Ureter (tissue), 1 donor: Measurements from ENCODE around the gene AKAP13. TPM values are rescaled to one million over a fixed set of nuclear protein-coding genes. Genes with fewer than 3 reads are reported as not detected.

Experiments used
- DNase-seq: peaks from one replicate; pipeline ENCODE4 v3.0.0-alpha.2; 2020; ENCODE audit warnings: low spot score
- total RNA-seq: library from RNA; stranded (reverse); gene quantifications from one replicate; pipeline ENCODE4 v1.2.4, GENCODE V29; 2023
- donor health status: DM: yes; HTN: yes; CAD: no.

AKAP13 gene
- total RNA-seq, 1 donor from 2014 or later = 264 TPM

DNA sequence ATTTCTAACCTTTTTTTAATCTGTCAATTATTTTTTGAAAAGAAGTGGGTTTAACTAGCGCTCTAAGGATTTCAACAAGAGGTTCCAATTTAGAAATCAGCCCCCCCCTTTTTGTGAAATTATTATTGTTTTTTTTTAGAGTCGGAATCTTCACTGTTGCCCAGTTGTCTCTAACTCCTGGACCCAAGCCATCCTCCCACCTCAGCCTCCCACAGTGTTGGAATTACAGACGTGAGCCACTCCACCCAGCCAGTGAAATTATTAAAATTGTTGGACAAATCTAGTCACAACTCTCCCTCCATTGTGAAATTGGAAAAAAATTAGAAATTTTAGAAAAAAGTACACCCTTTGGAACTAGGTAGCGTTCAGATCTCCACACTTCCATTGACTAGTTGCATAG, 2.5 kb downstream of the AKAP13 start:
- no peak for DNase-seq

DNA sequence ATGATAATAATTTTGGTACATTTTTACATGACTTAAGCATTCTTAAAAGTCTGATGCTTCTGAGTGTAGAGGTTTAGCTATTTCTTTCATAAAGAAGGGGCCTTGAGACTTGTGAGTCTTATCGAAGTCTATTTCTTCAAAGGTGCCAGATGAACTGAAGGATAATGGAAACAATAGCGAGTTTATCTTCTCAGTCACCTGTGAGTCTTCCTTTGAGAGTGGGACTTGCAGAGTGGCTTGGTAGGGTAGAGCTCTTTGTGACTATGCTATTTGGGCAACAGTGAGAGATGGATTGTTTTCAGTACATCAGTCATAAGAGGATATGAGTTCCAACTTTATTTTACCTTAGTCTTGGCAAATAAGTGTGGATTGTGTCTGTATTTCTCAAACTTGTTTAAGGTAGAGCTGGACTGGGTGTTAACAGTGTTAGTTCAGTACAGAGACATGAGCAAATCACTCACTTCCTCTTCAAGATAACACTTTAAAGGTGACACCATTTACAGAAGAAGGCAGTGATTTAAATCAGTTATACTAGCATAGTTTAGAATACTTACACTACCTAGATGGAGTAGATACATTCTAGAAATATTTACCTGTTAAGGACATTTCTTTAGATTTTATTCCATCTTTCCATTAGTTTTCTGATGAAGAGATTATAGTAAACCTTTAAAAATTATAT, 3.2 kb downstream of the AKAP13 start:
- DNase-seq = no peak

DNA sequence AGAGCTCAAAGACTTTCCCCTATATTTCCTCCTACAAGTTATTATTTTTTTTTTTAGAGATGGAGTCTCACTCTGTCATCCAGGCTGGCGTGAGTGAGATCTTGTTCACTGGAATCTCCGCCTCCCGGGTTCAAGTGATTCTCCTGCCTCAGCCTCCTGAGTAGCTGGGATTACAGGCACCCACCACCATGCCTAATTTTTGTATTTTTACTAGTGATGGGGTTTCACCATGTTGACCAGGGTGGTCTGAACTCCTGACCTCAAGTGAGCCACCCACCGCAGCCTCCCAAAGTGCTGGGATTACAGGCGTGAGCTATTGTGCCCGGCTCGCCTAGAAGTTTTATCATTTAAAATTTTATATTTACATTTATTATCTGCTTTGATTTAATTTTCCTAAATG, 5.9 kb downstream of the AKAP13 start:
- no peak for DNase-seq

DNA sequence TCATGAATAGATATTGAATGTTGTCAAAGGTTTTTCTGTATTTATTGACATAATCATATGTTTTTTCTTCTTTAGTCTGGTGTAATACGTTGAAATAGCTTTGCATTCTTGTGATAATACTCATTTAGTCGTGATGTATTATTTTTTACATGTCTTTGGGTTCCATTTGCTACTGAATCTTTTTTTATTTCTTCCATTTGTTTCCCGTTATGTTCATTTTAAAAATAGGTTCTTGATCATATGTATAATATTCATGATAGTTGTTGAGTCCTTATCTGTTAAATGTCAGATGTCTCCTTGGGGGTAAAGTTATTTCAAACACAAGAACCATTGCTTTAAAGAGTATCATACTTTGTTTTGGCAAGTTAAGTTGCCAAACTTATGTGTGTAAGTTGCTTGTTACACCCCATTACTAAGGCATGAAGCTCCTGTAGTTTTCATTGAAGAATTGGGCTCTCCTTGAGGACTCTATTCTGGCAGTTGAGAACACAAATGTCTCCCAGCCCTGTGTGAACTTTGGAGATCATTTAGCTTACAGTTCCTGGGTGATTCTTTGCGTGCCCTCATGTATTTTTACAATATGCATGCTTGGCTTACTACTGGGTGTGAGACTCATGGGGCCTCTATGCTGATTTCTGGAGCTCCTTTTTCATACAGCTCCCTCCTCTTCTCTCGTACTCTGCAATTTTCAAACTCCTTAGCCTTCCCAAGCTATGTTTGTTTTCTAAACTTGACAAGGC, 8.3 kb downstream of the AKAP13 start:
- DNase-seq = no peak

DNA sequence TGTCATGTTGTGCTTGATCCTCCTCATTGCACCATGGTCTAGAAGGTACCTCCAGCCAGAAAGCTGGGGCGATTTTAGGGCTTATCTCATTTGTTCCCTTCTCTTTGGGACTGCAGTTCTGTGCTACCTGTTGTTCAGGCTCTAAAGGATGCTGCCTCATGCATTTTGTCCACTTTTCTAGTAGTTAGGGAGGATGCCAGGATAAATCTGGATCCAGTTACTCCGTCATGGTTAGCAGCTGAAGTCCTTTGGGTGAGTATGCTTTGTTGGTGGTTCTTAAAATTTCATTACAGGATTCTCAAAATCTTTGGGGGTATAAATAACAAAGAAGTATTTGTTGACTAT, 8.9 kb downstream of the AKAP13 start:
- DNase-seq = no peak

DNA sequence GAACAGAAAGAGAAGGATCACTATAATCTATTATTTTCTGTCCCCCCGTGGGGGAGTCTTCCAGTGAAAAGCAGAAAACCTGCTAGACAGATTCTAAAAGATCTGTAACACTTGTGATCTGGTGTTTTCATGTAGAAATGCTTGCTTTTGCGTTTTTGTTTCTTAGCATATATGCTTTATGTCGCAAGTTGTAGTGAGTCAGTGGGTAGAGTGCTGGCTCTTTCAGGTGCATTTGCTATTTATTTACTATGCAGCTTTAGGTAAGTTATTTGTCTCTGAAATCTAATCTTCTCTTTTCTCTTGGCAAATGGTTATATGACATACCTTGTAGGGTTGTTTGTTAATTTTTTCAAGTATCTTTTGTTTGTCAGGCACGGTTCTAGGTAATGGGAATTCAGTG, 9.4 kb downstream of the AKAP13 start:
- DNase-seq = no peak

DNA sequence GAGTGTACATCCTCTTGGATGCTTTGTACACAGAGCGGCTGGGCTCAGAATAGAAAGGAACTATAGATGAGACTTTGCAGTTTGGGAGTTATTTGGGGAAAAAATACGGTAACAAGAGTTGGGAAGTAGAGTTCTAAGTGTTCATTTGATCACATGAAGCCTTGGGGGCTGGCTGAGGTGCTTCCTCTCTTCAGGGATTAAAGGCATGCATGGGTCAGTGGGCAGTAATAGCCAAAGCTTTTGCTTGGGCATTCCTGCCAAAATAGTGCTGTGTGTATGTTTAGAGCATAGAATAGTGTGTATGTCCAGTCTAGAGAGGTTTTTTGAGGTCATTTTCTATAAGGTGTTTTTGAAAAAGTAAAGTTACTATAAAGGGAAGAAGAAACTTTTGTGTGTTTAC, 12.8 kb downstream of the AKAP13 start:
- DNase-seq = no peak

DNA sequence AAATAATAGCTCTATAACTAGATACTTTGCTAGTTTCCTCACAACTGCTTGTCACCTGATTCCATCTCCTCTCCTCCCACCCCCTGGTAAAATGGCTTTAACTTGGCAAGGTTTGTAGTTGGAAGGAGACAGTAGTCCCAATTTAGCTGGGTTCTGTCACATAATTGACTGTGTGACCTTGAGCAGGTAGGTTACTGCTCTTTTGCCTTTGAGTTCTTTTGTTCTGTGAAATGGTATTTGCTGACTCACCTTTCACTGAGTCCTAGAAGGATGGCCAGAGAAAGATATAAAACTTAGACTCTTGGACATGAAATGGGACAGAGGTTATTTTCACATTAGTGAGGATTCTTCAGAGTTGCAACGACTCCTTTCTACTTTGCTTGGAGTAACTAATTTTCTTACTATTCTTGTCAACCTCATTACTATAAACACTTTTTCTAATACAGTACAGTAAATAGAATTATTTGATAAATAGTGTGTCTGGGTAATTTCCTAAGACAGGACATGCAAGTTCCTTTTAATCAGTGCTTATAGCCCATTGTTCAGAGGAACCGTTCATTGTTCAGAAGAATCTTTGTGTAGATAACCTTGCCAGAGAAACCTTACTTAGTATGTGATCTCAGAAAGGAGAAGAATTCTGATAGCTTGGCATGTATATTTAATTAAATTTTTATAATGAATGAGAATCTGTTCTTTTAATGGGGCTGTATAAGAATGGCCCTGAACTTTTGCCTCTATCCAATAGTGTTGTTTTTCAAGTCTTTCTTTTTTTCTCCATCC, 14.3 kb downstream of the AKAP13 start:
- DNase-seq = no peak

DNA sequence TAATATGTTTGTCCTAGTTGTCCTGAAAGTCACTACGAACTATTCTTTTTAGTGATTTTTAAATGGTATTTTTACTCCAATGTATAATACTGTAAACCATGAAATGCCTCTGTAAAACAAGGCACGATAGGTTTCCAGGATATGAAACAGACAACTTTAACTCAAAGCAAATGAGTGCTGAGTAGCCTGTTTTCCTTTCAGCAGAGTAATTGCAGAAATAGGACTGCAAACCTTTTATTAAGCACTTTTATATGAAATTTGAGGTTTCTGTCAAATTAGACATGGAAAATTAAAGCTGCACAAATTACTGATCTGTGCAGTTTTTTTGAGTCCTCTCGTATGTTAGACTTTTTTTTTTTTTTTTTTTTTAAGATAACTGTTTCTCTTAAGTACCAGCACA, 16.2 kb downstream of the AKAP13 start:
- DNase-seq = no peak

DNA sequence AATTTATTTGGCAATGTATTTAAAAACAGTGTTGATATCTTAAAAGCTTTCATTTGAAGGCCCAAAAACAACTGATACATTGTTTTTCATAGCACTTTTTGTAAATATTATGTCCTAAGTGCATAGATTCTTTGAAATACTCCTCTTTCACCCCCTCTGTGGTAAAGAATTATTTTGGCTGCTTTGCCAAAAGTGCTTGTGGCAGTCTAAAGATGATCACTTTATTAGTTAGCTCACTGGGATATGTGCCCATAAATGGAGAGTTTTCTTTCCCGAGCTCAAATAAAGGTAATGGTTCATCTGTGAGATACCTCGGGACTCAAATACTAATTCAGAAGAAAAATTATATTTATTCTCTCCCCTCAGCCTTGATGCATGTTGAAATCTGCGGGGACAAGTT, 16.7 kb downstream of the AKAP13 start:
- DNase-seq = no peak

DNA sequence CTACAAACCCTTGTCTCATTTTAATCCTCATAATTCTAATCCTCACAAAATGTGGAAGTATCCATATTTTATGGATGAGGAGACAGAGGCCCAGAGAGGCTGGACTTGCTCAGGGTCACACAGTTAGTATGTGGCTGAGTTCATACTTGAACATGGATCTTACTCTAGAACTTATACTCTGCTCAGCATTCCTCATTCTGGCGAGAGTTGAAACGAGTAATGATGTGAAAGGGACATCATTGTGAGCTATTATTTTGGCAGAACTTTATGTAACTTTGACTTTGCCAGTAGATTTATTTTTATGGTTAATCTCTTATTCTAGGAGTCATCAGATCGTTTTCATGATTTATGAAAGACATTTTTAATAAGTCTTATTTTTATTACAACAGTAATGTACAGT, 17.5 kb downstream of the AKAP13 start:
- DNase-seq = no peak

DNA sequence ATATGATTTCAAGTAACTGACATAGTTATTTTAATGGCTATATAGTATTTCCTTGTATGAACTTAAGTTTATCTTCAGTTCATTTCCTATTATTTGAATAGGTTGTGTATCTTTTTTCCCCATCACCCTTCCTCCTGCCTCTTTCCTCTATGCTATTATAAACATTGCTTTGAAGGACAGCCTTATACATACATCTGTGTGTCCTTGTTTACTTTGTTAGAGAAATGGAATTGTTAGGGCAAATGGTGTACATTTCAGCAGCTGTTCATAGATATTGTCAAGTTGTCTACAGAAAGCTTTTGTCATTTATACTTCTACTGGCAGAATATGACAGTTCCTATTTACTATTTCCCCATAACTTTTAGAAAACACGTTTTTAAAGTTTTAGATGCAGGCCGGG, 18.4 kb downstream of the AKAP13 start:
- no peak for DNase-seq

DNA sequence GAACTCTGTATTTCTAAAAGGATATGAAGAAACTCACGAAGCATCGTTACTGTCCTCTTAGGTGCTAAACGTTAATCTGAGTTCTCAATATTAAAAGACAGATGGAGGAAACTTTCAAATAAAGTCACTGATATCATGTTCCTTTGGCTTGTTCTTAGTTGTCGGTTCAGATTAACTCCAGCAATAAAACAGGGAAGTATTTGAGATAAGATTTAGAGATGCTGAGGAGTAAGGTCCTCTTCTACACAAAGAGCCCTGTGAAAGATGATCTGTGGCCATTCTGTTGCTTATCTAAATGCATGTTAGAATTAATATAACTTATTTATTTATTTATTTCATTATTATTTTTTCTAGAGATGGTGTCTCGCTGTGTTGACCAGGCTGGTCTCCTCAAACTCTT, 19.2 kb downstream of the AKAP13 start:
- no peak for DNase-seq

DNA sequence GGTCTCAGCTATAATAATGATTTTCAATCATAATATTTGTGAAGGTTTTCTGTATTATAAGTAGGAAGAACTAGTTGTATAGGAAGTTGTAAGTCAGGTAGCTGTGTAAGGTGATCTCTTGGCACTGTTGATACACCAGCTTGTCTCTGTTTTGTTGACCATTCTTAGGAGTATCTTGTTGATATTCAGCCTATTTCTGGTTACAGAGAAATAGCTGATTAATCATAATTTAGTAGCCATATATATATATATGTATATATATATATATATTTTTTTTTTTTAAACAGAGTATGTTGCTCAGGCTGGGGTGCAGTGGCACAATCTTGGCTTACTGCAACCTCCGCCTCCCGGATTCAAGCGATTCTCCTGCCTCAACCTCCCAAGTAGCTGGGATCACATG, 20.2 kb downstream of the AKAP13 start:
- no peak for DNase-seq

DNA sequence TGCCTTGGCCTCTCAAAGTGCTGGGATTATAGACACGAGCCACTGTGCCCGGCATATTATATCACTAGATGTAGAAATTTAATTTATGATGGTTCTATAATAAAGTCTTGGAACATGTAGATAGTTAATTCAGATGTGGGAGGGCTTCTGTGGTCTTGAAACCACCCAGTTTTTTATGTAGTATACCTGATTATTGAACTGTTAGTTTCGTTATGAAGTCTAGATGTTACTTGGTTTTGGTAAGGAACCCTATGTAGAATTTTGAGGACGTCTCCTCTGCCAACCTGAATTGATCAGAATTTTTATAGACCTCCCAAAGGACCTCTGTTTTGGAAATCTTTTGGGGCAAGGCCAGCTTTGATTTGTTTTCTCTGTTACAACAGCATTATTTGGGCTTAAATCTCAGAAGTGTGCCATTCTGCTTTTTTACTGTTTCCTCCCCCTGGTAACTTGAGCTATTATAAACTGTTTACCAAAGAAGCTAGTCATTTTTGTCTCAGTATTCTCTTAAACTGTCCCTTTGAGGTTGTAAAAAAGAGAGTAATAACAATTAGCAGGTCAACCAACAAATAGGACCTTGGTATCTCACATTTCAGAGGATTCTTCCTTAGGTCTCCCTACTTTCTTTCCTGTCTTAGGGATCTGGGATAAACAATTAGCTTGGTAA, 20.8 kb downstream of the AKAP13 start:
- no peak for DNase-seq

DNA sequence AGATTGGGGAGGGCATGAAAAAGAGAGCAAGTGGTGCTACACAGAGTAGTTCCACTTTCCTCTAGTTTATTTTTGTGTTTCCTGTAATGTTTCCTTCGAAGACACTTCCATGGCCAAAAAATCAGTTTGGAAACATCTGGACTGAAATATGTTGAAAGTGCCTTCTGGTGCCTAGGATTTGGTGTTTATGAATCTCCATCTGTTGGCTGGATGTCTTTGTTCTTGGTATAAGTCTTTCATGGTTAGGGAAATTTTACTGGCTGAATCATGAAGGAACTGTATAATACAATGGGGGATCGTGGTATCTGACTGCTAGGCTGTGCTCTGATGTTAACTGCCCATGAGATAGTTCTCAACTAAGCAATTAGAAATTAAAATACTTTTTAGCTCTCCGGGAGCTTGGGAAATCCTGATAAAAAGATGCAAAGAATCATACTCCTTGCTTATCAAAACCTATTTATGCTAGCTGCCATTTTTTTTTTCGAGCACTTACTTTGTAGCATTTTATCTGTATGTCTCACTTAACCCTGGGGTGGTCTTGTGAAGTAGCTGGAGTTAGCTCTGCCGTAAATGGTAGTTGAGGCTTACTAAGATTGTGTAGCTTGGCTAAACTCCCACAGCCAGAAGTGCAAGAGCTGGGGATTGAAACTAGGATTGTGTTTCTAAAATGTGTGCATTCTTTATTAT, 21.9 kb downstream of the AKAP13 start:
- DNase-seq = no peak

DNA sequence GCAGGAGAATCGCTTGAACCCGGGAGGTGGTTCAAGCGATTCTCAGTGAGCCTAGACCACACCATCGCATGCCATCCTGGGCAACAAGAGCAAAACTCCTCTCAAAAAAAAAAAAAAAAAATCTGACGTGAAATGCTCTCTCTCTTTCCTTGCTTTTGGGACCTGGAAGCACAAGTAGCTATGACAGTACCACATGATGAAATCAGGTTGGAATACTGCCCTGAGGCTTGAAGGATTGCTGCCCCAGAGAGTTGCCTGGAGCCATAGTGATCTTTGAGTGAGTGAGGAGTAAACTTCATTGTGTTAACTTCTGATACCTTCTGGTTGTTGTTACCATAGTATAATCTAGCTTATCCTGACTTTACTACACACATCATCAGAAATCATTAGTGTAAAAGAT, 23.3 kb downstream of the AKAP13 start:
- no peak for DNase-seq

DNA sequence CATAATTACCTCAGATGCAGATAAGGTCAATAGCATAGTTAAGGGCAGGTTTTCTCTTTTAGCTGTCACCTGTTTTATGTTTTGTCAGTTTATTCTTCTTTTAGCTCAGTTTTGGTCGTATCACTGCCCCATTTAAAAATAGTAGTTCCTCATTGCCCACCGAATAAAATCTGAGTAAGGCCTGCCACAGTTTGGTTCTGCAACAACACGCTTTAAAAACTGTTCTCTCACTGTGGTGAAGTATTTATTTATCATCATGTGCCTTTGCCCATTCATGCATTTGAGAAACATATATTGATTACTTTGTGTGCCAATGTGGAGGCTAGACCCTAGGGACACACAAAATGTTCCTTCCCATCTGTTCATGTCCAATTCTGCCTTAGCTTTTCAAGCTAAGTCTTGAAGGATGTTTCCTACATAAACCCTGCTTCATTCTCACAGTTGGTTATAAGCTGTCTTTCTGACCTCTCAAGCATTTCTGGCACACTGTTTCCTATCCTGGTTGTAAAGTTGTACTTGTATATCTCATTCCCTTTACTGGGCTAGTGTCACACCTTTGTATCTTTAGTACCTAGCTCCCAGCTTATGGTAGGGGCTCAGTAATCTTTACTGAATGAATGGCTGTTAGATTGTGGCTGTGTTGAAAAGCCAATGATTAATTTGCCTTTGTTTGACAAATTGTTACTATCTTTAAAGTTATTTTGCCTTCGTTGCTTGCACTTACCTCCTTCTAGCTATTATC, 23.9 kb downstream of the AKAP13 start:
- DNase-seq = no peak

DNA sequence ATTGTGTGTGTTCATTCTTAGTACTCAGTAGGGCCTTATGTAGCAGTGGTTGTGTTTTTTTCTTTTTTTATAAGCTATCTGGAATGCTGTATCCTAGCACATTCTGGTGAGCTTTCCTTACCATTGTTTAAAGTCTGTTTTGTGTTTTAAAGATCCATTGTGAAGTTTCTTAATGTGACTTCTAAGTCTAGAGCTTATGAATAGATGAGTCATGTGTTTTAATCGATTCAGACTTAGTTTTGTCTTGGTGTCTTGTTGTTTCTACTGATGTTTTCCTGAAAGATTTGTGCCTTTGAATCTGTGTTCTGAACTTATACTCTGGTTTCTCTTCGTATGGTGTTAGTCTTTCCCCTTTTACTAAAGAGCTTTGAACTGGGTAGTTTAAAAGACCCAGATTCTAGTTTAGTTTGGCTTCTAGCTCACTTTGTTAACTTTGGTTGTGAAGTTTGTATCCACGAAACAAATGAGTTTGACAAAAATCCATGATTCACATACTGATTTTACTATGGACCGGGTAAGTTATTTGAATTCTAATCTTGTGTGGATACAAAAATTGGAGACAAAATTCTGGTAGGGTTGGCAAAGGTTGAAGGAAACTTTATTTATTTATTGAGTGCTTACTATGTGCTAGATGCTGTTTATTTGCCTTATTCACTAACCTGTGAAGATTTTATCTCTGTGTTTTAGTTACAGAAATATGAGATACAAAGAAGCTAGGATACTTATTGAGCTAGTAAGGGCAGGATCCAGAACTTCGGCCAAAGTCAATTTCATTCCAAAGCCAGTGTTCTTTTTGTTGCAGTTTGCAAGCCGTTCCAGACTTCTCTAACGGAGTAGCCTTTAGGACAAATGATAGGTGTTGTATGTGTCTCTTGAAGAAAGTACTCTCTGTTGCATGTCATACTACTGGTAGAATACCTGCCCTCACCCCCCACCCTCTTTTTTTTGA, 24.8 kb downstream of the AKAP13 start:
- no peak for DNase-seq

DNA sequence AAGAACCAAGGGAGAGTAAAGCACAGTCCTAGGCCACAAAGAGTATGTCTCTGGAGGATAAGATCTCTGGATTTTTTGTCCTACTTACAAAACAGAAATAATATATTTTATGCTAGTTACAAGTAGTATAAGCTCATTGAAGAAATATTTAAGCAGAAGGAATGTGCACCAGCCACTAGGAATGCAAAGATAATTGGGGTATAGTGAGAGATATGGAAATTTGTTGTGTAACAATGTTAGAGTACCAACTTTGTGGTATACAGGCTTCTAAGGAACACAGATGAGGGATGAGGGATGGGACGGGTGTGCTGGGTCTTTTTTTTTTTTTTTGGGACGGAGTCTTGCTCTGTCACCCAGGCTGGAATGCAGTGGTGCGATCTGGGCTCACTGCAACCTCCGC, 26.5 kb downstream of the AKAP13 start:
- DNase-seq = no peak
